Measurements from ENCODE around the gene OR4A15.

Gene OR4A15

GRCh38 chr11:55367674-55368073 is at the start of gene OR4A15:
Gene OR4A15 (plus strand): TSS chr11:55367974. CDS start chr11:55367974, 0 bp downstream.
- no peak for DNase-seq (ENCODE audit: low read depth)

DNA sequence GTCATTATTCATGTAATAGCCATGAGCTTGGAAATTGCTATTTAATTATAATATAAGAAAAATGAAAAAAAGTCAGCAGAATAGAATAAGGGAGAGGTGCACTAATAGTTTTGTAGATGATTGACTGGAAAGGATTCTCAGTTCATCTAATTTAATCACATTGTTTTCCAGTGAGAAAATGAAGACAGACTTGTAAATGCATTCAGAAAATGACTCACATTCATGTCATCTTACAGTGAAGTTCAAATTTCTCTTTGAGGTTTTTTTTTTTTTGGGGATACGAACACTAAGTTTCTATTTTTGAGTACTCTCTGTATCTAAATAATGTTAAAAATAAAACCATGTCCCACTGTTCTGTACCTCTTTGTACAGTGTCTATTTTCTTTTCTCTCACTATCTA is 43.3 kb upstream of the OR4A15 start:
- DNase-seq (ENCODE audit: low read depth): no peak

- DNase-seq (ENCODE audit: low read depth): no peak
Observed at GRCh38 chr11:55342901-55343300, 24.9 kb upstream of the OR4A15 start, which contains the start of gene OR4A16. Gene OR4A16 (plus strand): TSS chr11:55343201. CDS start chr11:55343201, 0 bp downstream.

DNA sequence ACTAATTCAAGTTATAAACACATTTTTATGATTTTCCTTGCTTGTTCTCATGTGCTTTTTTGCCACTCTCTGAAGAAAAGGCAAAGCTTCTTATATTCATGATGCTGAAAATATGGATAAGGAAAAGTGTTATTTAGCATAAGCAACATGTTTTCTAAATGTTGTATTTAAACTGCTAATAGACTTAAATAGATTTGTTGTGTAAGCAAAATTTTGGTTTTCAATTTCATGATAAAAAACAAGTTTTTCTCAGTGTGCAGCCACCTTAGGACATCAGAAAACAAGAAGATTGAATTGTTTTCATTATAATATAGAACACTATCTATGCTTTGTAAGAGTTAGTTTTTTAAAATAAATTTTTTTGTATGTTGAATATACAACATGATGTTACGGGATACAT is 22.5 kb upstream of the OR4A15 start:
- no peak for DNase-seq (ENCODE audit: low read depth)

DNA sequence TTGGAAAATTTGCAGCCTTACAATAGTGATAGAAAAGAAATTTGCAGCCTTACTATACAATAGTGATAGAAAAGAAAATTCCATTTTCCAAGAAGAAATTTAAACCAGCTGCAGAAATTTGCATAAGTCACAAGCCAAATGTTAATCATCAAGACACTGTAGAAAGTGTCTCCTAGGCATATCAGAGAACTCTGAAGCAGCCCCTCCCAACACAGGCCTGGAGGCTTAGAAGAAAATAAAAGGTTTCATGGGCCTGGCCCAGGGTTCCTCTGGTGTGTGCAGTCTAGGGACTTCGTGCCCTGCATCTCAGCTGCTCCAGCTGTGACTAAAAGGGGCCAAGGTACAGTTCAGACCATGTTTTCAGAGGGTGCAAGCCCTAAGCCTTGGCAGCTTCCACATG is 18.7 kb upstream of the OR4A15 start:
- DNase-seq (ENCODE audit: low read depth): no peak

- DNase-seq (ENCODE audit: low read depth): no peak
Observed at GRCh38 chr11:55357560-55358184, 10.1 kb upstream of the OR4A15 start.

DNA sequence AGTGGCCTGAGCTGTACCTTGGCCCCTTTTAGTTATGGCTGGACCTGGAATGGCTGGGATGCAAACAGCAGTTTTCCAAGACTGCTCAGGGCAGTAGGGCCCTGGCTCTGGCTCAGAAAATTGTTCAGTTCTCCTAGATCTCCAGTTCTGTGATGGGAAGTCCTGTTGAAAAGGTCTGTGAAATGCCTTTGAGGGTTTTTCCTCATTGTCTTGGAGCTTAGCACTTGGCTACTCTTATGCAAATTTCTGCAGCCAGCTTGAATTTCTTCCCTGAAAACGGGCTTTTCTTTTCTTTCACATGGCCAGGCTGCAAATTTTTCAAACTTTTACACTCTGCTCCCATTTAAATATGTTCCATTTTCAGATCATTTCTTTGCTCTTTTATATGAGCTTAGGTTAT is 33.2 kb downstream of the OR4A15 start:
- DNase-seq (ENCODE audit: low read depth): no peak

Data from stimulated activated CD8-positive, alpha-beta memory T cell treated with anti-CD3 and anti-CD28 coated beads, Interleukin-15, amount 100 ng/mL, for 1 hour (primary cell).